DOHH2 (cell line): ENCODE results near the gene CYTH3.

Experiments used
- CTCF ChIP-seq: fragments of 200-600 bp; sonication (generic); IDR thresholded peaks from one replicate; pipeline ENCODE4 v1.5.1; 2014; ENCODE audit warnings: antibody characterized with exemption, mild to moderate bottlenecking, low read depth, low read length; ENCODE audit not compliant: poor library complexity, severe bottlenecking
- EZH2phosphoT487 ChIP-seq: fragments of 200-600 bp; sonication (generic); IDR thresholded peaks from 2 replicates; pipeline ENCODE4 v1.6.1; 2017; ENCODE audit warnings: borderline replicate concordance, mild to moderate bottlenecking, antibody characterized with exemption, low read length, moderate library complexity, mixed read lengths

GRCh38 chr7:6149996-6150395 lies 122.4 kb downstream of the CYTH3 start:
- no peak for TF ChIP-seq CTCF
- TF ChIP-seq EZH2phosphoT487: no peak
